ENCODE data around the gene RAPGEF1.
"Not testable (repeated sequence)": the region's sequence is repeated elsewhere in the genome, so short reads cannot be mapped to it uniquely, and the experiment has no call there.

Gene RAPGEF1, protein sequence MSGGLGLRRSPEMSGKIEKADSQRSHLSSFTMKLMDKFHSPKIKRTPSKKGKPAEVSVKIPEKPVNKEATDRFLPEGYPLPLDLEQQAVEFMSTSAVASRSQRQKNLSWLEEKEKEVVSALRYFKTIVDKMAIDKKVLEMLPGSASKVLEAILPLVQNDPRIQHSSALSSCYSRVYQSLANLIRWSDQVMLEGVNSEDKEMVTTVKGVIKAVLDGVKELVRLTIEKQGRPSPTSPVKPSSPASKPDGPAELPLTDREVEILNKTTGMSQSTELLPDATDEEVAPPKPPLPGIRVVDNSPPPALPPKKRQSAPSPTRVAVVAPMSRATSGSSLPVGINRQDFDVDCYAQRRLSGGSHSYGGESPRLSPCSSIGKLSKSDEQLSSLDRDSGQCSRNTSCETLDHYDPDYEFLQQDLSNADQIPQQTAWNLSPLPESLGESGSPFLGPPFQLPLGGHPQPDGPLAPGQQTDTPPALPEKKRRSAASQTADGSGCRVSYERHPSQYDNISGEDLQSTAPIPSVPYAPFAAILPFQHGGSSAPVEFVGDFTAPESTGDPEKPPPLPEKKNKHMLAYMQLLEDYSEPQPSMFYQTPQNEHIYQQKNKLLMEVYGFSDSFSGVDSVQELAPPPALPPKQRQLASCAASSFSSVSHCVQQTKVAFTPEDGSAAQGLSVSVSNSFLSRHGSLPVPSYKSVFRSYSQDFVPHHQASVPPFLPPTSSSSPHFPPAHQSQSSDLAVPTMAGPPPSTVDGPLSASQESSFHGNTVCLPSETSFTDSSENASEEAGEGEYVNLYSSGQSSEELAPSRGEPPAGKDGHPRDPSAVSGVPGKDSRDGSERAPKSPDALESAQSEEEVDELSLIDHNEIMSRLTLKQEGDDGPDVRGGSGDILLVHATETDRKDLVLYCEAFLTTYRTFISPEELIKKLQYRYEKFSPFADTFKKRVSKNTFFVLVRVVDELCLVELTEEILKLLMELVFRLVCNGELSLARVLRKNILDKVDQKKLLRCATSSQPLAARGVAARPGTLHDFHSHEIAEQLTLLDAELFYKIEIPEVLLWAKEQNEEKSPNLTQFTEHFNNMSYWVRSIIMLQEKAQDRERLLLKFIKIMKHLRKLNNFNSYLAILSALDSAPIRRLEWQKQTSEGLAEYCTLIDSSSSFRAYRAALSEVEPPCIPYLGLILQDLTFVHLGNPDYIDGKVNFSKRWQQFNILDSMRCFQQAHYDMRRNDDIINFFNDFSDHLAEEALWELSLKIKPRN (N-terminal part only)

DNA sequence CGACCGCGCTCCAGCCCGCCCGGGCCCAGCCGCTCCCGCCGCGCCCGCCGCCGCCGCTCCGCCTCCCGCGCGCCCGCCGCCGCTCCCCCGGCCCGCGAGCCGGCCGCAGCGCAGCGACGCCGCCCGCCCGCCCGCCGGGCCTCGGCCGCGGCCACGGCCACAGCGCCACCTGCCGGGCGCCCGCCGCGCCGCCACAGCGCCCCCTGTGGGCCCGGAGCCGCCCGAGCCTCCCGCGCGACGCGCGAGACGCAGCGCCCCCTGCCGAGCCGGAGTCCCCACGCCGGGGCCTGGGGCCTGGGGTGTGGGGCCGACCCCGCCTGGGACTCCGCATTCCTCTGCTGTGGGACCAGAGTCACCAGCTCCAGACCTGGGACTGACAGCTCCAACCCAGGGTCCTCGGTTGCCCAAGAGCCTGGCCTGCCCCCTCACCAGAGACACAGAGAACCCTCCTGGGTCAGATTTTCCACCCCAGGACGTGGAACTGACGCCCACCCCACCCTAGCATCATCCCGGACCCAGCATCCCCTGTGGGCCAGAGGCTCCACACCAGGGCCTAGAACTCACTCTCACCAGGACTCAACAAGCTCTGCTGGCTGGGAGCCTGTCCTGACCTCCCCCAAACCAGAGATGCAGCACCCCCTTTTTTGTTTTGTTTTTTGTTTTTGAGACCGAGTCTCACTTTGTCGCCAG is at the start of gene RAPGEF1:
Gene RAPGEF1, minus strand, starts transcription at position 118 of the 690 bp plus-strand sequence. CDS start 246 bp downstream, outside the sequence.
- DNase-seq, result peak; percentile 25

DNA sequence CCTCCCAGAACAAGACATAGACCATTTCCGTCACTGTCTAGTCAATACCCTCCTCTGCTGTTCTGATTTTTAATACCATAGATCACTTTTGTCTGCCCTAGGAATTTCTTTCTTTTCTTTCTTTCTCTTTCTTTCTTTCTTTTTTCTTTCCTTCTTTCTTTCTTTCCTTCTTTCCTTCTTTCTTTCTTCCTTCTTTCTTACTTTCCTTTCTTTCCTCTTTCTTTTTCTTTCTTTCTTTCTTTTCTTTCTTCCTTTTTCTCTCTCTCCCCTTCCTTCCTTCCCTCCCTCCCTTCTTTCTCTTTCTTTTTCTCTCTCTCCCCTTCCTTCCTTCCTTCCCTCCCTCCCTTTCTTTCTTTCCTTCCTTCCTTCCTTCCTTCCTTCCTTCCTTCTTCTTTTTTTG is 49.0 kb upstream of the RAPGEF1 start:
- DNase-seq, result no peak

DNA sequence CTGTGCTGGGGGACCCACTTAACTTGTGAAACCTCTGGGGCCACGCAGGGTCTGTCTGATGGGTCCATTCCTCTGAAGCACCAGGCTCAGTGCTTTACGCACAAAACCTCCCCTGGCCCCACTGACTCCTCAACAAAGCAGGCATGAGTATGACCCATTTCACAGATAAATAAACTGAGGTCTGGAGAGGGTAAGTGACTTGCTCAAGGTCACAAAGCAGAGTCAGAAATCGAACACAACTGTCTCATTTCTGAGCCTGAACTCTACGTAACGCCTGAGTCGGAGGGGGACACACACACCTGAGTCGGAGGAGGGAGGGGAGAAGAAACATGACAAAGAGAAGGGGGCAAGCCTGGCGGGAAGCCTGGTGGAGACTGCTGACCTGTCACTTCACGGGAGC is 48.0 kb upstream of the RAPGEF1 start:
- DNase-seq, result no peak

DNA sequence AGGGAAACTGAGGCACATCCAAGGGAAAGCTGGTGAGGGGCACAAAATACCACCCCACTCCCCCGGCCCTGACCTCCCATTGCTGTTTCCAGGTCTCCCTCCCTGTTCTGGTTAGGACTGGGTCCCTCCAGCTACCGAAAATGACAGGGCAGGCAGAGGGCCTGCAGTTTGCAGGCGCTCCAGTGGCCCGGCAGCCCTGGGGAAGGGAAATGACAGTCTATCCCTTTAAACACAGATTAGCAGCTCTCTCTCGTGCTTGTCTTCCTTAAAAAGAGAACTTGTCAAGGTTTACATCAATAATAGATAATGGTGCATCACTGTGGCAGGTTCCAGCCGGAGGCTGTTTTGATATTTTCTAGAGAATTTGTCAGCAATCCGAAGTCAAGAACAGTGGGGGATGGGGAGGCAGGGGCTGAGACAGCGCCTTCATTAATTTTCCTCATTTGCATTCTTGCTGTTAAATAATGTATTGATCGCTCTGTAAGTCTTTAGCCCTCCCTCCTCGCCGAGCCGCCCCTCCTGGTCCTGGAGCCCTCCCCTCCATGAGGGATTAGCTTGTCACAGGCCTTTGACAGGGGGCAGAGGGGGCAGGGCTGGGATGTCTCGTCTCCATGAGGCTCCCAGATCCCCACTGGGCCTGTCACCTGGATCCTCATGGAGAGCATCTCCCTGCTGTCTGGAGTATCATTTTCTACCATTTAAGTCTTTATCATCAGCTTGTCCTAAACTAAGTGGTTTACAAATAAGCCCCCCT is 45.0 kb upstream of the RAPGEF1 start:
- no peak for DNase-seq

DNA sequence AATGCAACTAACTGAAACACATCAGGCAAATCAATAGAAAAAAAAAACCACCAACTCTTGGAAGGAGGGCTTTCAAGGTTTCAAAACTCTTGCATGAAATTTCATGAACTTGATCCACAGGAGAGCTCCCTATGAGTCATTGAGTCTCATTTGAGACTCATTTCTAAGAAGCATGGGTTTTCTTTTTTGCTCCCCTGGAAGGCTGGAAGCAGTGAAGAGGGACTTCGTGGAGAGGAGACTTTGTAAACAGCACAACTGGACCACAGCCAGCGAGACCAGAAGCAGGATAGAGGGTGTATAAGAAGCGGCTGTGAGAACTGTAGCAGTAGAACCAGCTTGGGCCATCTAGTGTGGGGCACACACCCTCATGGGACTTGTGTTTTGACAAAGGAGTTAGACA is 41.2 kb upstream of the RAPGEF1 start:
- DNase-seq, result no peak

DNA sequence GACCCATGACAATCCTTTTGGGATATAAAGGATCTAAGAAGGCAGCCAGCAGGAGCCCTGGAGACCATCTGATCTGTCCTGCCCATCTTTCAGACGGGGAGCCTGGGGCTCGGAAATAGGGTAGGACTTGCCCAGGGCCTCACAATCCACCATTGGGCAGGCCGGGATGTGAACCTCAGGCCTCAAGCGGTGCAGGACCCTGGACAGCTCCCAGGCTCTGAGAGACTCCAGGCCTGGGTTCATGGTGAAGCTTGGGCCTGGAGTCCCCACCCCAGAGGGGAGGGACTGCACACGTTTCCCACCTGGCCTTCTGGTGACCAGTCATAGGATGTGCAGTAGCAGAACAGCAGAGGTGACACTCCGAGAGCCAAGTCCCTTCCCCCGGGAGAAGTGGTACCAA is 36.6 kb upstream of the RAPGEF1 start:
- DNase-seq, result peak; percentile 37

DNA sequence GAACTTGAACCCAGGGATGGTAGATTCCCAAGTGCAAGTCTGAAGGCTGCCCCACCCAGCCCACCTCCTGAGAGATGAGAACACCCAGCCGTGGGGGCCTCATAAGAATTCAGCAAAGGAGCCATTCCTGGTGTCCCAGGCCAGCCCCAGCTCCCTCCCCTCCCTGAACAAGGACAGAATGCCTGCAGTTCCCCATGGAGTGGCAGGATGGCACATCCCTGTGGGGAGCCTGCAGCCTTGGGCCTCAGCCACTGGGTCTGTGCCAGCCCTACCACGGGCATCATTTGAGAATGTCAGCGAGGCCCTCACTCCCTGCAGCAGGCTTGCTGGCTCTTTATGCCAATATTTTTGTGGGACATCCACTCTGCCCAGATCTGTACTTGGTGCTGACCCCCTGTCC is 36.2 kb upstream of the RAPGEF1 start:
- DNase-seq, result no peak

DNA sequence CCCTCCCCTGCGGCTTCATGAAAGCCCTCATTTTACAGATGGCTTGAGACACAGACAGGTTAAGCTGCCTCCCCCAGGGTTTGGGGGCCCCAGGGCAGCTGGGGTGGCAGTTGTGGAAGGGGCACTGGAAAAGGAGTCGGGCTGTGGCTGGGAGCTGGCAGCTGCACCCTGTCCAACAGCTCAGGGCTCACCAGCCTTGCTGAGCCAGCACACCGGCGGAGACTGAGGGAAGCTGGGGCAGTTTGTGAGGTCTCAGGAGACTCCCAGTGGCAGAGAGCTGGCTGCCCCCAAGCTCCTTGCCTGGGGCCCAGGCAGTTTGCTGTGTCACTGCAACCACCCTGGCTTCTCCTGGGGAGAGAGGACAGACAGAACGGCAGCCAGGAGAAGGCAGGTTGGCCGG is 34.8 kb upstream of the RAPGEF1 start:
- no peak for DNase-seq

DNA sequence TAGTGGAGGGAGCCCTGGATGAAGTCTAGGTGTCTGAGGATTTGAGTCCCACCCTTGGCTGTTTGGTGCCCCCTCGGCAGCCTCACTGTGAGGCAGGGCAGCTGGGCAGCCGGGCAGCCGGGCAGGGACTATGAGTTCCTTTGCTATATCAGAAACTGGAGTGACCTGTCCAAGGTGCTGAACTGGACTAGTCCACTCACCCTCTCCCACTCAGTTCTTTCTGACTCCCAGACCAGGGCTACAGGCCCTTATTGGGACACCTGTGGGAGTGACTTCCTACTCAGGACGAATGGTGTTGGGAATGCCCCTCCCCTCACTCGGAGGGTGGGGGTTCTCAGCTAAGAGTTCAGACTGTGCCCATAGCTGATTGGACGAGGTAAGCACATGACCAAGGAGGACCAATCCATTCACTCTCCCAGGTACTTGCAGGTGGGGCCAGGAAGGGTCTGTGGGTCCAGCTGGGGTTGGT is 34.1 kb upstream of the RAPGEF1 start:
- DNase-seq, result peak; percentile 64

DNA sequence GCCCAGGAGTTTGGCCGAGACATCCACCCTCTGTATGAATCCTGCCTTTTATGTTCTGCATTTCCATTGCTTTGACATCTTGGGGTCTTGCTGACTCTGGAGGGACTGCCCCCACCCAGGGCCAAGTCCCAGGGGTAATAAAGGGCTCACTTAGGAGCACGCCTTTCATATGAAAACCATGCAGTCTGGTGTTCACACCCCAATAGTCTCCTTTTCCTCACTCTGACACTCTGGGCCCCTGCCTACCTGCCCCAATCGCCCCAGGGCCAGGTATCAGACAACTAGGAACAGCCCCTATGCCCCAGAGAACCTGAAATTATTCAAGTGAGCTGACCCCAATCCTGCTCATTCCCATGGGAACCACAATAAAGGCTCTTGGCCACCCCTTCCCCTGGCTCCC is 33.1 kb upstream of the RAPGEF1 start:
- no peak for DNase-seq

DNA sequence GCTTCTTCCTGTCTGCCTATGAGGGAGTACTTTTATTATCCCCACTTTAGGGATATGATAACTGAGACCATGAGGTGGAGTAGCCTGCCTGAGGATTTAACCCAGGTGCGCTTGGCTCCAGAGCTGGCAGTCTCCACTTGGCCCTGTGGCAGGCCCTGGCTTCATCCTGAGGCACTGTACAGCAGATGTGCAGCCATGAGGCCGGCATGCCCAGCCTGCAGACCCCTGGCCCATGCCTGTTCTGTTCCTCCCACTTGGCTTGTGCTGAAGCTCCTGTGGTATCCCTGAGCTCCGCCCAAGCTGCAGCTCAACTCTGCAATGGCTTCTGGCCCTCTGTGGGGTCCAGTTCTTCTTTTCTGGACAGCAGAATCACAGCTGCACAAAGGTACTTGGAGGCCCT is 31.8 kb upstream of the RAPGEF1 start:
- no peak for DNase-seq

DNA sequence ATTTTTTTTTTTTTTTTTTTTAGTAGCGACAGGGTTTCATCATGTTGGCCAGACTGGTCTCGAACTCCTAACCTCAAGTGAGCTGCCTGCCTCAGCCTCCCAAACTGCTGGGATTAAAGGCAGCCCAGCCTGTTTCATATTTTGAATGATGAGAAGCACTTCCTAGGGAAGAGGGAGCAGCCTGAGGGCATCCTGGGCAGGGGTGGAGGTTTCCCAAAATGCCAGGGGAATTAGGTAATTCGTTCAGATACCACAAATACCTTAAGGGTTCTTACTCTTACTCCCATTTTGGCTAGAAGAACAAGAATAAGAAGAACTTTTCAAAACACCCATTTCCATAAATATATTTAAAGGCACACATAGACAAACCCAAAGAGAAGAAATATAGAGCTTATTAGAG is 29.5 kb upstream of the RAPGEF1 start:
- DNase-seq, result no peak

DNA sequence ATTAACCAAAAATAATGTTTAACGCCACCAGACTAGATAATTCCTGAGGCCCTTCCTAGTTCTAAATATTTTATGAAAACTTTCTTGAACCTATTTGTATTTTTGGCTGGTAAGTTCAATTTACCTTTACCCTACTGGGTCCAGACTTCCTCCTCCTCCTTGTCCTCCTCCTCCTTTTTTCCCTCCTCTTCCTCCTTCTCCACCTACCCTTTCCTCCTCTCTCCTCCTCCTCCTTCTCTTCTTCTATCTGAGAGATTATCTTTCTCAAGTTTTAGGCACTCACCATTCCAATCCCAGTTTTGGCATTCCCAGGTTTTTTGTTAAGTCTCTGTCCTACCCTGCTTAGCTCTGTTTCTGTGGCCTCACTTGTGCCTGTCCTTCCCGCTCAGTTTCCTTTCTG is 24.7 kb upstream of the RAPGEF1 start:
- no peak for DNase-seq

DNA sequence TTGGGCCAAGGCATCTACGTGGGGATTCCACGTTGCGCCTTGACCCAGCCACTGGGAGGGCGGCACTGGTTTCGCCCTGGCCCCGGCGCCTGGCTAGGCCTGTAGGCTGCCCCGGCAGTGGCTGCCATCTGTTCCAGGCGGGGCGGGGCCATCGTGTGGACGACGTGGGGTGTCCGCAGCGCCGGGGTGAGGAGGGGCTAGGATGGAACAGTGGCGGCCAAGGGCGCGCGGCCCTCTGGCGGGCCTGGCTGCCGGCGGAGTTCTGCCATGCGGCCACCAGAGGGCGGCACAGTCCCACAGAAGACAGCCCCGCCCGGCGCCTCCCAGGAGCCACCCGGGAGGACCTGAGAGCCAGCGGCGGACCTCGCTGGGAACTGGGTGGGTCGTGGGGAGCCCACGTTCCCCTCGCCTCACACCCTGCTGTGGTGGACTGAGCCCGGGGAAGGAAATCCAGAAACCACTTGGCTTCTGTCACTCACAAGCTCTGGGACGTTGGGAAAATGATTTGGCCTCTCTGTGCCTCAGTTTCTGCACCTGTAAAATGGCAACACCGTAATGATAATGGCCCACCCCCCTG is 22.6 kb upstream of the RAPGEF1 start:
- DNase-seq, result peak; percentile 35

DNA sequence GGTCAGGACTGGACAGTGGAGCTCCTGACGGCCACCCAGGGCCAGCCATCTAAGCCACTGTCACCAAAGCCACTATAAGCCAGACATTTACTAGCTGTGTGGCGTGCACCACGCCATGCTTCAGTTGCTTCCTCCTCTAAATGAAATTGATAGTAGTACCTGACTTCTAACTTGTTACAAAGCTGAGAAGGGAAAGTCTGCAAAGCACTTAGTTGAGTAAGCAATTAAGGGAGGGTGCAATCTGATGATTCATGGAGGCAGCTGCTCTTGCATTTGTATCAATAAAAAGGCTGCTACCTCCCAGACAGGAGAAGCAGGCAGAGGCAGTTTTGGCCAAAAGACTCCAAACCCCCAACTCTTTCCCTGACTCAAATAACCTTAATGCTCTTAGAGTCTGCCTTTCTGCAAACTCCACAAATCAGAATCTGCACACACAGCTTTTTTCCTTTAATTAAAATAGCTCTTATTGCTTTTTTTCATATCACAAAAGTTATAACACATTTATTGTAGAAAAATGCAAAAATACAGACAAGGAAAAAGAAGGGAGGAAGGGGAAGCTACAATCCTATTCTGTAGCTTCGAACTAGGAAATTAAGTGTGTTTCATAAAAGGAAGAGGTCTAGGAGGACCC is 19.3 kb upstream of the RAPGEF1 start:
- DNase-seq, result no peak

DNA sequence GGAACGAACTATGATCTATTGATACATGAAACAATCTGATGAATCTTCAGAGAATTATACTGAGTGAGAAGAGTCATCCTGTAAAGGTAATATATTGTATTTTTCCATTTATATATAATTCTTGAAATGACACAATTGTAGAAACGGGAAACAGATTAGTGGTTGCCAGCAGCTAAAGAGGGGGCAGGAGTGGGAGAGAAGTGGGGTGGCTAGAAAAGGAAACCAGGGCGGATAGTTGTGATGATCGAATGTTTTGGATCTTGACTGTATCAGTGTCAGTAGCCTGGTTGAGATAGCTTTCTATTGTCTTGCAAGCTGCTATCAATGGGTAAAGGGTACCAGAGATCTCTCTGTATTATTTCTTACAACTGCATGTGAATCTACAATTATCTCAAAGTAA is 17.7 kb upstream of the RAPGEF1 start:
- DNase-seq, result no peak

DNA sequence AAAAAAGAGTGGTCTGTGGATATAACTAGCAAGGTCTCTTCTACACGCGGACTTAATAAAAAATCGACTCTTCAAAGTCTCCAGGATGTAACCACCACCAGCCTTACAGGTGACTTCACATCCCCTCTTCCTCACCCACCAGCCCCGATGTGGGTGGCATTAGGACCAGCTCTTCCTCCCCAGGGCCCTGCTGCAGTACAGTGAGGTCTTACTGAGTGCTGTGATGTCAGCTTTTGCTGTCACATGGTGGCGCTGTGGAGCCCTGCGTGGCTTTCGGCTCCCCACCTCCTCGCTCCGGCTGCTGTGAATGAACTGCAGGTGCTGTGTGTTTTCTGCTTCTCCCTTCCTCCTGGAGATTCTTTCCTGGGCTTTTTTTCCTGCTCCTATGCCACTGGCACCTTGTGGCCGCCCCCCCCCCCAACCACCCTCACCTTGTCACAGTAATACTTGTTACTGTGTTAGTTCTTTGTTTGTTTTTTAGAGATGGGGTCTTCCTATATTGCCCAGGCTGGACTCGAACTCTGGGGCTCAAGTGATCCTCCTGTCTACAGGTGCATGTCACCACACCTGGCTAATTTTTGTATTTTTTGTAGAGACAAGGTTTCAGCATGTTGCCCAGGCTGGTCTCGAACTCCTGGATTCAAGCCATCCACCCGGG is 15.8 kb upstream of the RAPGEF1 start:
- DNase-seq, result peak; percentile 63

DNA sequence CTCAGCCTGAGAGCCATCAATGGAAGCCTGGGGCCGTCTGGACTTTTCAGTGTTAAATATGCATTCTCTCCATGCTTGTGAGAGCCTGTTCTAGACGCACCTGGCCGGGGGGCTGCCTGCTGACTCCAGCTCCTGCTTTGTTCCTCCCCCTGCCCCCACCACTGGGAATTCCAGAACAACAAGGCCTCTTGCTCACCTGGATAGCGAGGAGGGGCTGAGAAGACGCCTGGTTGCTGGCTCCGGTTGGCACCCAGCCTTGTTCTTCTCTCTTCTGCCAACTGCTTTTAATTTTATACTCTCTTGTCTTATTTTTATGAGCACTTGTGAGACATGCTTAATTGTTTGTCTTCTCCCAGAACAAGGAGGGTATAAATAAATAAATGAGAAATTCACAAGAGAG is 15.0 kb upstream of the RAPGEF1 start:
- DNase-seq, result no peak

DNA sequence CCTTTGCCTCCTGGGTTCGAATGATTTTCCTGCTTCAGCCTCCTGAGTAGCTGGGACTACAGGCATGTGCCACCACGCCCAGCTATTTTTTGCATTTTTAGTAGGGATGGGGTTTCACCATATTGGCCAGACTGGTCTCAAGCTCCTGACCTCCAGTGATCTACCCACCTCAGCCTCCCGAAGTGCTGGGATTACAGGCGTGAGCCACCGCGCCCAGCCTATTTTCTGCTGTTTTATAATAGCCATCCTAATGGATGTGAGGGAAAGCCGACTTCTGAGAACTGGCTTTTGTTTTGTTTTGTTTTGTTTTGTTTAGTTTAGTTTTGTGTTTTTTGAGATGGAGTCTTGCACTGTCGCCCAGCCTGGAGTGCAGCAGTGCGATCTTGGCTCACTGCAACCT is 13.9 kb upstream of the RAPGEF1 start:
- not testable (repeated sequence) for DNase-seq

DNA sequence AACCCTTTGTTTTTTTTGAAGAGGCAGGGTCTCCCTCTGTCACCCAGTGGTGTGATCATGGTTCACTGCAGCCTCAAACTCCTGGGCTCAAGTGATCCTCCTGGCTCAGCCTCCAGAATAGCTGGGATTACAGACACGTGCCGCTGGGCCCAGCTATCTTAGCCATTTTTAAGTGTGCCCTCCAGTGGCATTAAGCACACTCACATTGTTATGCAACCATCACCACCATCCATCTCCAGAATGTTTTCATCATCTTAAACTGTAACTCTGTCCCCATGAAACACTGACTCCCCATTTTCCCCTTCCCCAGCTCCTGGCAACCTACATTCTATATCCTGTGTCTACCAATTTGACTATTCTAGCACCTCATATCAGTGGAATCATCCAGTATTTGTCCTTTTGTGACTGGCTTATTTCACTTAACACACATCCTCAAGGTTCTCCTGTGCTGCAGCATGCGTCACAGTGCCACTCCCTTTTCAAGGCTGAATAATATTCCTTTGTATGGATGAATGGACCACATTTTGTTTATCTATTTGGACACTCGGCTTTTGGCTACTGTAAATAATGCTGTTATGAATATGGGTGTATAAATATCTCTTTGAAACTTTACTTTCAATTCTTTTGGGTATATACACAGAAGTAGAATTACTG is 12.5 kb upstream of the RAPGEF1 start:
- DNase-seq, result no peak
